Spleen (tissue), 7 donors: ENCODE results near the gene WWC1.

ENCODE experiments used
- CTCF ChIP-seq, 11 experiments: fragments of 200-600 bp in 7 of 11; fragments of 450-650 bp in 4 of 11; sonication (generic) in 4 of 11; IDR thresholded peaks in 8 of 11; conservative IDR thresholded peaks in 3 of 11; 1 replicate in 7 of 11; 2 replicates in 4 of 11; pipeline versions ENCODE4 v1.4.0 to v1.8.0; 2016 to 2021; ENCODE audit warnings: antibody characterized with exemption in 11 of 11, inconsistent platforms in 4 of 11, mild to moderate bottlenecking in 1 of 11
- POLR2A ChIP-seq, 3 donors: fragments of 450-650 bp; IDR thresholded peaks; one replicate each; pipeline ENCODE4 v1.5.1; 2017; ENCODE audit warnings: antibody characterized with exemption in 3 of 3, mild to moderate bottlenecking in 1 of 3
- donor health status: DM: no; HTN: no; CAD: no; lungs with moderate emphysema.
- donor health status: DM: no; HTN: no; CAD: no.
- donor health status: DM: no; HTN: no; CAD: no.

GRCh38 chr5:168494057-168494555, 202.7 kb downstream of the WWC1 start:
- TF ChIP-seq CTCF (IDR thresholded peaks at IDR 0.05 in 8 of 11, conservative IDR thresholded peaks at IDR 0.05 in 3 of 11) (no peak), POLR2A (IDR thresholded peaks at IDR 0.05) (no peak)
